A673 (cell line): ENCODE results near the gene PPP1CB. TPM values are rescaled to one million over a fixed set of nuclear protein-coding genes. Genes with fewer than 3 reads are reported as not detected.

Experiments
- BruUV-seq: library from RNA; stranded (reverse); fragments of 400-500 nt; replicated peaks from 2 replicates; lab custom pipeline; 2021; lab: Mats Ljungman, UMichigan
- CTCF ChIA-PET: fragments of 300-600 bp; sonication (Branson Sonifier 250); formaldehyde crosslinking; loops from one replicate; lab custom pipeline; 2022; ENCODE audit warnings: antibody characterized with exemption; lab: Charles Lee
- POLR2A ChIA-PET: fragments of 300-600 bp; sonication (Branson Sonifier 250); formaldehyde crosslinking; loops from one replicate; lab custom pipeline; 2022; ENCODE audit warnings: antibody characterized with exemption; ENCODE audit not compliant: low non-redundant PET; lab: Charles Lee
- DNase-seq: peaks from one replicate; pipeline ENCODE4 v3.0.0-alpha.2; 2015; ENCODE audit warnings: low spot score
- H3K27ac ChIP-seq: fragments of 200-600 bp; sonication (generic); 2 replicates; pipeline ENCODE4 v1.5.1; 2016; ENCODE audit warnings: mixed run types, low read depth, mild to moderate bottlenecking, mixed read lengths, antibody characterized with exemption, low read length; ENCODE audit not compliant: poor library complexity, severe bottlenecking
- H3K27me3 ChIP-seq: fragments of 200-600 bp; sonication (generic); replicated peaks from 2 replicates; pipeline ENCODE4 v1.6.1; 2017; ENCODE audit warnings: mixed run types, low read depth, mild to moderate bottlenecking, mixed read lengths, antibody characterized with exemption, low read length; ENCODE audit not compliant: insufficient read depth, poor library complexity
- H3K36me3 ChIP-seq: fragments of 200-600 bp; sonication (generic); 2 replicates; pipeline ENCODE4 v1.6.1; 2016; ENCODE audit warnings: mixed run types, mild to moderate bottlenecking, mixed read lengths, antibody characterized with exemption, low read length; ENCODE audit not compliant: insufficient read depth, poor library complexity, severe bottlenecking
- H3K4me1 ChIP-seq: fragments of 200-600 bp; sonication (generic); 2 replicates; pipeline ENCODE4 v1.6.1; 2017; ENCODE audit warnings: mixed run types, mild to moderate bottlenecking, mixed read lengths, antibody characterized with exemption, low read length; ENCODE audit not compliant: insufficient read depth, poor library complexity, severe bottlenecking
- H3K4me3 ChIP-seq: fragments of 200-600 bp; sonication (generic); 2 replicates; pipeline ENCODE4 v1.5.1; 2016; ENCODE audit warnings: low read depth, mixed run types, mild to moderate bottlenecking, mixed read lengths, low read length; ENCODE audit not compliant: poor library complexity, severe bottlenecking
- H3K9me3 ChIP-seq: fragments of 200-600 bp; sonication (generic); 2 replicates; pipeline ENCODE4 v1.6.1; 2016; ENCODE audit warnings: mixed run types, low read depth, mild to moderate bottlenecking, mixed read lengths, antibody characterized with exemption, low read length; ENCODE audit not compliant: poor library complexity, severe bottlenecking
- EZH2 ChIP-seq: fragments of 200-600 bp; sonication (generic); IDR thresholded peaks from 2 replicates; pipeline ENCODE4 v1.6.1; 2017; ENCODE audit warnings: borderline replicate concordance, low read depth, mild to moderate bottlenecking, mixed read lengths, antibody characterized with exemption, low read length; ENCODE audit not compliant: poor library complexity, severe bottlenecking
- intact Hi-C: fragments of 100-400 bp; cut with micrococcal nuclease; formaldehyde crosslinking; loops from one replicate; pipeline ENCODE4 v1.10.0; 2022; ENCODE audit not compliant: unreplicated experiment
- total RNA-seq: library from RNA; stranded (reverse); gene quantifications from 2 replicates; pipeline ENCODE4 v1.2.3, GENCODE V29; 2021
- TF ChIP-seq, protein P1 (sequence below): fragments of 300-800, 200-600 bp; sonication (generic); conservative IDR thresholded peaks from 2 replicates; pipeline ENCODE4 v1.5.1; 2017; ENCODE audit warnings: low read depth, mild to moderate bottlenecking, antibody characterized with exemption, low read length, moderate library complexity, mixed read lengths

The PPP1CB gene
- total RNA-seq, 1 experiment from 2014 or later = 181 TPM

DNA sequence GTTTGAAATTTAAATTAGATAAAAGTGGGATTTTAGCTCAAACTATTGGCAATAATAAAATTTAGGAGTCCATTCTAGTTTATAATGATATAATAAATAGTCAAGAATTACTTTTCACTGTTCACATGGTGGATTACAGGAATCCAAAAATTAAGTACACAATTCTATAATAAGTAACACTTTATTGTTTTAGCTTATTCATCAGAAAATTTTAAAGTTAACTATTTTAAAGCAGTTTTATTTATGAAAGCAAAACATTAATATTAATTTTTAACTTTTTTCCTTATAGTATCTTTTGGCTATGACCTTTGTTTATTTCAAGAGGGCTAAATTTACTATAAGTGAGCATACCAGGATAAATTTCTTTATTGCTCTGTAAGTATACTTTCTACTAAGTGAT, 70.4 kb downstream of the PPP1CB start:
- intact Hi-C loops = loop anchor here (5.0 to 10.0 kb wide), 3 partner anchors 135 to 1253 kb away; no protein-coding TSS in a partner anchor
- no peaks in the 10 kb centered on the region for H3K27me3 ChIP-seq
- BruUV-seq = no TSS peak
- no peaks in the 10 kb centered on the region for H3K9me3 ChIP-seq
- CTCF ChIA-PET = no interaction called here
- no peaks in the 10 kb centered on the region for H3K4me1 ChIP-seq
- TF ChIP-seq, protein P1, sequence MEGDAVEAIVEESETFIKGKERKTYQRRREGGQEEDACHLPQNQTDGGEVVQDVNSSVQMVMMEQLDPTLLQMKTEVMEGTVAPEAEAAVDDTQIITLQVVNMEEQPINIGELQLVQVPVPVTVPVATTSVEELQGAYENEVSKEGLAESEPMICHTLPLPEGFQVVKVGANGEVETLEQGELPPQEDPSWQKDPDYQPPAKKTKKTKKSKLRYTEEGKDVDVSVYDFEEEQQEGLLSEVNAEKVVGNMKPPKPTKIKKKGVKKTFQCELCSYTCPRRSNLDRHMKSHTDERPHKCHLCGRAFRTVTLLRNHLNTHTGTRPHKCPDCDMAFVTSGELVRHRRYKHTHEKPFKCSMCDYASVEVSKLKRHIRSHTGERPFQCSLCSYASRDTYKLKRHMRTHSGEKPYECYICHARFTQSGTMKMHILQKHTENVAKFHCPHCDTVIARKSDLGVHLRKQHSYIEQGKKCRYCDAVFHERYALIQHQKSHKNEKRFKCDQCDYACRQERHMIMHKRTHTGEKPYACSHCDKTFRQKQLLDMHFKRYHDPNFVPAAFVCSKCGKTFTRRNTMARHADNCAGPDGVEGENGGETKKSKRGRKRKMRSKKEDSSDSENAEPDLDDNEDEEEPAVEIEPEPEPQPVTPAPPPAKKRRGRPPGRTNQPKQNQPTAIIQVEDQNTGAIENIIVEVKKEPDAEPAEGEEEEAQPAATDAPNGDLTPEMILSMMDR = no peak
- no peak for TF ChIP-seq EZH2
- H3K27ac ChIP-seq = no peak overlapping the region
- POLR2A ChIA-PET = no interaction called here
- H3K4me3 ChIP-seq = no peak overlapping the region
- H3K36me3 ChIP-seq = no peaks in the 10 kb centered on the region
- no peak for DNase-seq

DNA sequence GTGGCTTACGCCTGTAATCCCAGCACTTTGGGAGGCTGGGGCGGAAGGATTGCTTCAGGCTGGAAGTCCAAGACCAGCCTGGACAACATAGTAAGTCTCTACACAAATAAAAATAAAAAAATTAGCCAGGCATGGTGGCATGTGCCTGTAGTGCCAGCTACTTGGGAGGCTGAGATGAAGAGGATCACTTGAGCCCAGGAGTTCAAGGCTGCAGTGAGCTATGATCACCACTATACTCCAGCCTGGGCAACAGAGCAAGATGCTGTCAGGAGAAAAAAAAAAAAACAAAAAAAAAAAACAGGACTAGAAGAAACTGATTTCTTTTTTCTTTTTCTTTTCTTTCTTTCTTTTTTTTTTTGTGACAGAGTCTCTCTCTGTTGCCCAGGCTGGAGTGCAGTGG, 72.6 kb downstream of the PPP1CB start:
- TF ChIP-seq EZH2 = no peak
- TF ChIP-seq, protein P1 = no peak
- ChIA-PET CTCF (no interaction called here), POLR2A (interaction anchor here (0.6 kb wide), 1 partner anchor 282 kb away, joined by 6 read pairs; no protein-coding TSS in a partner anchor)
- DNase-seq = no peak
- no peaks in the 10 kb centered on the region for H3K36me3 ChIP-seq
- no peak overlapping the region for H3K4me3 ChIP-seq
- H3K27ac ChIP-seq = no peak overlapping the region
- no peaks in the 10 kb centered on the region for H3K9me3 ChIP-seq
- BruUV-seq = no TSS peak
- no peaks in the 10 kb centered on the region for H3K4me1 ChIP-seq
- intact Hi-C loops = loop anchor here (5.0 to 10.0 kb wide), 3 partner anchors 133 to 1251 kb away; no protein-coding TSS in a partner anchor
- no peaks in the 10 kb centered on the region for H3K27me3 ChIP-seq

DNA sequence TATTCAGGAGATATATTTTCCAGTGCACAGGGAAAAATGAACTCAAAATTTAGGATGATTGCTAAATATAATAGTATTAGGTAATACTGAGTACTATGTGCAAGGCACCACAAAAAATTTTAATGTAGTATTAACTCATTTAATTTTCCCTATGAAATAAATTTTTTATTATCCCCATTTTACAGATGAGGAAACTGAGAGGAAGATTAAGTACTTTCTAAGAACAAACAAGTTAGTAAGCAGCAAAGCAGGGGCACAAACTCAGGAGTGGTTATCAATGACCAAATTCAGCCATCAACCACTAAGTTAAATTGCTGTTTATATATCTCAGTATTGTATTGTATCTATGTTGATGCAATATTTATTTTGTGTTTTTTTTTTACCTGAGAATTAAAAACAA, 73.2 kb downstream of the PPP1CB start:
- ChIA-PET POLR2A (no interaction called here), CTCF (no interaction called here)
- TF ChIP-seq, protein P1 = no peak
- no peak for TF ChIP-seq EZH2
- Histone ChIP-seq H3K27me3 (no peaks in the 10 kb centered on the region), H3K9me3 (no peaks in the 10 kb centered on the region), H3K4me3 (no peak overlapping the region), H3K36me3 (no peaks in the 10 kb centered on the region), H3K4me1 (no peaks in the 10 kb centered on the region), H3K27ac (no peak overlapping the region)
- no TSS peak for BruUV-seq
- no peak for DNase-seq
- intact Hi-C loops = loop anchor here (5.0 to 10.0 kb wide), 3 partner anchors 132 to 1250 kb away; no protein-coding TSS in a partner anchor
